Stimulated activated memory B cell treated with anti-CD40 and anti-IgM and Interleukin-4, amounts not matched to agents 10 μg/mL and 1 μg/mL and 100 μg/mL, for 72 hours (primary cell): ENCODE measurements around the gene APBA2.

Source experiments
- ATAC-seq: fragments of 150-1000 bp; cut with Tn5 transposase; 2 replicates; pipeline ENCODE4 v1.10.0; 2021
- H3K27ac Mint-ChIP-seq: one replicate; pipeline ENCODE4 v1.8.0; 2022; ENCODE audit warnings: mild to moderate bottlenecking, mixed read lengths
- H3K27me3 Mint-ChIP-seq: one replicate; pipeline ENCODE4 v1.8.0; 2022; ENCODE audit warnings: mixed read lengths
- H3K36me3 Mint-ChIP-seq: one replicate; pipeline ENCODE4 v1.8.0; 2022; ENCODE audit warnings: mixed read lengths
- H3K4me1 Mint-ChIP-seq: one replicate; pipeline ENCODE4 v1.8.0; 2022; ENCODE audit warnings: mixed read lengths
- H3K4me3 Mint-ChIP-seq: one replicate; pipeline ENCODE4 v1.8.0; 2022; ENCODE audit warnings: mild to moderate bottlenecking, moderate library complexity, mixed read lengths
- H3K9me3 Mint-ChIP-seq: one replicate; pipeline ENCODE4 v1.8.0; 2022; ENCODE audit warnings: mixed read lengths

APBA2 gene

GRCh38 chr15:28991236-28992171 lies 105.7 kb downstream of the APBA2 start:
- peaks cover 24% of the 10 kb centered on the region for H3K27me3 Mint-ChIP-seq
- no peak overlapping the region for H3K4me3 Mint-ChIP-seq
- H3K9me3 Mint-ChIP-seq: peaks cover 4% of the 10 kb centered on the region
- no peak overlapping the region for H3K27ac Mint-ChIP-seq
- no peaks in the 10 kb centered on the region for H3K4me1 Mint-ChIP-seq
- no peaks in the 10 kb centered on the region for H3K36me3 Mint-ChIP-seq
- ATAC-seq: no peak

DNA sequence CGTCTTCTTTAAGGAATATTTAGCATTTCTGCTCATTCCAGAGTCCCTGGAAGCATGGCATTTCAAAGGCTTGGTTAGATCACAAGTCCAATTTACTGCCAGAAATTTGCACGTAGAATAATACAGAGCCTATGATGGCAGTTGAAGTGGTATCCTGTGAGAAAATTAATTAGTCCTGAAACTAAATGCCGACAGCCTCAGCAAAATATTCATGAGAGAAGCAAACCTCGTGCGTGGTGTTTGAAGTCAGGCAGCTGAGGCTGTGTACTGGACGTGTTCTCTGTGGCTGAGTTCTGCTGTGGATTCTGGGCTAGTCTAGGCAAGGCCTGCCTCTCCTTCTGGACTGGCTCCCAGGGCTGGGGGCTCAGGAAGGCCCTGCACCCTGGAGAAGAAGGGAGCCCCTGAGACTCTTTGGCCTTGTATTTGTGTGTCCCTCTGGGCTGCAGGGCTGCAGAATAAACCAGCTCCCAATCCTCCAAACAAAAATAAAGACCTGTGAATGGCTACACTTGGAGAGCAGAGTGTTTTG lies 106.6 kb downstream of the APBA2 start:
- Mint-ChIP-seq H3K36me3 (no peaks in the 10 kb centered on the region), H3K27me3 (peaks cover 24% of the 10 kb centered on the region), H3K4me3 (no peak overlapping the region), H3K27ac (no peak overlapping the region), H3K4me1 (no peaks in the 10 kb centered on the region), H3K9me3 (no peaks in the 10 kb centered on the region)
- ATAC-seq: no peak

- Mint-ChIP-seq H3K27ac (no peak overlapping the region), H3K9me3 (no peaks in the 10 kb centered on the region), H3K4me3 (no peak overlapping the region), H3K36me3 (no peaks in the 10 kb centered on the region), H3K4me1 (no peaks in the 10 kb centered on the region), H3K27me3 (peaks cover 24% of the 10 kb centered on the region)
- ATAC-seq: no peak
Observed at GRCh38 chr15:28993051-28993719, 107.4 kb downstream of the APBA2 start.

DNA sequence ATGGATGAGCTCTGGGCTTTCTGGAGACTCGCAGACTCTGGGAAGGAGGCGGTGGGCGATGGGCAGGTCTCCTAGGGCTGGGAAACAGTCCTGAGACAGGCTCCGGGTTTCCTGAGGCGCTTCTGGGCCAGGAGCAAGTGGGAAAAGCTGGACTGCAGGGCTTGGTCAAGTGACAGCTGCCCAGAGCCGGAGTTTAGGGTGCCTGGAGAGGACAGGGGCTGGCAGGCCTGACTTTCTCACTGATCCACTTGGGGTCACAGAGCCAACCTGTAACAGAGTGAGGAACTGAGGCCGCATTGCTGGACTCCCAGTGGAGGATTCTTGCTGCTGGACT lies 107.9 kb downstream of the APBA2 start:
- no peak overlapping the region for H3K4me3 Mint-ChIP-seq
- H3K36me3 Mint-ChIP-seq: no peaks in the 10 kb centered on the region
- no peak overlapping the region for H3K27ac Mint-ChIP-seq
- ATAC-seq: no peak
- H3K27me3 Mint-ChIP-seq: peaks cover 24% of the 10 kb centered on the region
- no peaks in the 10 kb centered on the region for H3K4me1 Mint-ChIP-seq
- no peaks in the 10 kb centered on the region for H3K9me3 Mint-ChIP-seq

DNA sequence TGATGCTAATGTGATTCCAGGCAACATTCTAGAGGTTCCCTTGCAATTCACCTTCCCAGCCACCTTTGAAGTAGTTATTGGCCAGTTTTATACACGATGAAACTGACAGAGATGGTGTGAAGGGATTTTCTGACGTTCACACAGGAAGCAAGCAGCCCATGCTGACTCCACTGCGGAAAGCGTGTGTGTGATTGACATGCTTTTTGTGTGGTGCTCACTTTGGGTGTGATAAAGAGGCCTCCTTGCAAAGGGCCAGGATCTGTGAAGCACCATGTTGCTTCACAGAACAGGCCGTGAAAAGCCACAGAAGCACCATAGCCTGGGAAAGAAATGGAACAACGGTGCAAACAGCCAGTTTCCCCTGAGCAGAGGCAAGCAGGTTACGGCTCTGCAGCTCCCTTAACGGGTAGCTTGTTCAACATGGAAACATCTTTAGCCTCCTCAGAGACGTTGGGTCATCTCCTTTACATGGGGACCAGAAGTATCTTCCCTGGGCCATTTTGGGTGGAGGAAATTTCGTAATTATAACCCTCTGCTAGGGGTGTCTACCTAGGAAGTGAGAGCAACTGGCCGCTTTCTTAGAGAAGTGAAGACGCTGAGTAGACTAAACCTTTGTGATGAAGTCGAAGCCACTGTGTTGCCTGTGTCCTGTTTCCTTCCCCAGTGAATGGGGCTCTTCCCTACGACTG lies 108.5 kb downstream of the APBA2 start:
- Mint-ChIP-seq H3K4me3 (no peak overlapping the region), H3K4me1 (no peaks in the 10 kb centered on the region), H3K27me3 (peaks cover 24% of the 10 kb centered on the region), H3K27ac (no peak overlapping the region), H3K36me3 (no peaks in the 10 kb centered on the region), H3K9me3 (no peaks in the 10 kb centered on the region)
- no peak for ATAC-seq

DNA sequence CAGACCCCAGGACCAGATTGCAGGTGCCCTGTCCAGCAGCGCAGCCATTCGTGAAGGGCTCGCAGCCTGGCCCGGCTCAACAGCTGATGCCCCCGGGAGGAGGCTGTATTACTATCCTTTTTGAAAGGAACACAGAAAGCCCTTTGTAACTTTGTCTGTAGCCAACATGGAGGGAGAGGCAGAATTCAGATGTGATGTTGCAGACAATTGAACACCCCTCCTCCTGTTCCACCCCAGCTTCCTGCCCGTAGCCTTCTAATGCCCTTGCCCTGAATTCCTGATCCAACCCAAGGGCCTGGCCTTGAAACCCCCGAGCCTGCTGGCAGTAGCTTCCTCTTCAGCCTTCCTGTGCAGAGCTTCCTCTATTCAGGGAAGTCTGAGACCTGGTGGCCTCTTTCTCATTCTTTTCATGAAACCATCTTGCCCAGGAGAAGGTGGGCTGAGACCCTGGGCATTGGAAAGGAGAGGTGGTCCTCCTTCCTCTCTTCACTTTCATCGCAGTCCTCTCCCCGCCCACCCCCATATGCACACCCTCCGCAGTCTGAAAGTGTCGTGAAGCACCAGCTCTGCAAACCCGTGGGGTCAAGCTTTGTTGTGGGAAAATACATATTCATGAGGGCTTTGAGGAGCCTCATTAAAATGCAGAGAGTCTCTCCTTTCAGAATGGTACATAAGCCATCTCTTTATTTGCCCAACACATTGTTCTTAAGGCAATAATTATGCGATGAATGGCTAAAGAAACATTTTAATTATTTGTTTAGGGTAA lies 109.2 kb downstream of the APBA2 start:
- ATAC-seq: no peak
- Mint-ChIP-seq H3K27ac (no peak overlapping the region), H3K36me3 (no peaks in the 10 kb centered on the region), H3K4me1 (no peaks in the 10 kb centered on the region), H3K4me3 (no peak overlapping the region), H3K27me3 (peaks cover 24% of the 10 kb centered on the region), H3K9me3 (no peaks in the 10 kb centered on the region)

GRCh38 chr15:28995705-28996104 lies 109.9 kb downstream of the APBA2 start:
- H3K27me3 Mint-ChIP-seq: peaks cover 24% of the 10 kb centered on the region
- no peaks in the 10 kb centered on the region for H3K4me1 Mint-ChIP-seq
- H3K36me3 Mint-ChIP-seq: no peaks in the 10 kb centered on the region
- H3K27ac Mint-ChIP-seq: no peak overlapping the region
- H3K9me3 Mint-ChIP-seq: no peaks in the 10 kb centered on the region
- no peak overlapping the region for H3K4me3 Mint-ChIP-seq
- ATAC-seq: no peak

DNA sequence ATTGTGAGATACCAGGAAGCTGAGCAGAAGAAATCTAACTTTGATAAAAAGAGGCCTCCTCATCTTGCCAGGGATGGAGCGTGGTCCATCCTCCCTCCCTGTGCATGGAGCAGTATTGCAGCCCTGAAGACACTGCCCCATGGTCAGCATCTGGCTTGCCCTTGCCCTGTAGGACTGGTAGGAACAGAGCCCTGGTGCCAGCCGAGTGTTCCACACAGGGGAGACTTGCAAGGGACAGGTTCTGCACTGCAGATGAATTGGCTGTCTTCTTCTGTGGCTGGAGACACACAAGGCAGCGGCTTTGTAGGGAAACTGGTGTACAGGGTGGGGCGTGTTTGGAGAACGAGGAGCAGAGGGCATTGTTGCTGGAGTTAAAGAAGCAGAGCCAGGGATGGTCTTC lies 110.5 kb downstream of the APBA2 start:
- H3K4me1 Mint-ChIP-seq: no peaks in the 10 kb centered on the region

GRCh38 chr15:28996953-28997352 lies 111.2 kb downstream of the APBA2 start:
- Mint-ChIP-seq H3K4me3 (no peak overlapping the region), H3K27ac (no peak overlapping the region), H3K36me3 (no peaks in the 10 kb centered on the region), H3K9me3 (no peaks in the 10 kb centered on the region), H3K4me1 (no peaks in the 10 kb centered on the region), H3K27me3 (peaks cover 16% of the 10 kb centered on the region)
- no peak for ATAC-seq

More for the DNA sequence above, 110.5 kb downstream of the APBA2 start:
- ATAC-seq: no peak
- H3K36me3 Mint-ChIP-seq: no peaks in the 10 kb centered on the region
- H3K9me3 Mint-ChIP-seq: no peaks in the 10 kb centered on the region
- H3K27me3 Mint-ChIP-seq: peaks cover 23% of the 10 kb centered on the region
- no peak overlapping the region for H3K27ac Mint-ChIP-seq
- H3K4me3 Mint-ChIP-seq: no peak overlapping the region

DNA sequence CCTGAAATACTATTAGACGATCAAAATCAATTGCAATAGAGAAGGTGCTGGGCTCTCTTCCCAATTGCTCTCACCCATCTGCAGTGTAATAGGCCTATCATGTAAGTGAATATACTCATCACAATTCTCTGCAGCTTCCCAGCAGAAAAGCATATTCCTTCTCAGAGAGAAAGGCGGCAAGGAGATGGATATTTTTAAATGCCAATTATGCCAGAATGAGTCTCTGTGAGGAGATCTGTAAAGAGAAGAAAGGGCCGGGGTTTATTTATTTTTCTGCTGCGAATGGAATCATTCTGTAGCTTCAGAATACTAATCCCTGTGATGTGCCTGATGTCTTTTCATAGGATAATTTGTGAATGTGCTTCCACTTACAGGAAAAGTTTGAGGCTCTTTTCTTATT lies 112.0 kb downstream of the APBA2 start:
- H3K4me1 Mint-ChIP-seq: no peaks in the 10 kb centered on the region
- no peak for ATAC-seq
- no peaks in the 10 kb centered on the region for H3K36me3 Mint-ChIP-seq
- H3K27me3 Mint-ChIP-seq: peaks cover 8% of the 10 kb centered on the region
- no peak overlapping the region for H3K27ac Mint-ChIP-seq
- no peak overlapping the region for H3K4me3 Mint-ChIP-seq
- no peaks in the 10 kb centered on the region for H3K9me3 Mint-ChIP-seq

DNA sequence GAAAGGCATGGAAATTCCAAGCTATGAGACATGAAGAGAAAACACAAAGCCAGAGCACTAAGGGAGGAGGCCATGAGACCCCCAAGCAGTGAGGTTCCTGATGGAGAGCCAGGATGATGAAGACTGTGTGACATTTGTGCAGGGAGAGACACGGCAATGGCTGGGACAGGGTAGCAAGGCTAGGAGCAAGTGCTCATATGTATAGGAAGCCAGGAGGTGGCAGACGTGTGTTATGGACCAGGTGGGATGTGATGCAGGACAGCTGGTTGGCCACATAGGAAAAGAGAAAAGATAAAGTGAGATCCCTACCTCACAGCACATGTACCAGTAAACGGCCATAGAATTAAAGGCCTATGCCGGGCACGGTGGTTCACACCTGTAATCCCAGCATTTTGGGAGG lies 112.7 kb downstream of the APBA2 start:
- Mint-ChIP-seq H3K4me1 (no peaks in the 10 kb centered on the region), H3K27ac (no peak overlapping the region), H3K4me3 (no peak overlapping the region), H3K27me3 (peaks cover under 1% of the 10 kb centered on the region), H3K9me3 (no peaks in the 10 kb centered on the region), H3K36me3 (no peaks in the 10 kb centered on the region)
- no peak for ATAC-seq

DNA sequence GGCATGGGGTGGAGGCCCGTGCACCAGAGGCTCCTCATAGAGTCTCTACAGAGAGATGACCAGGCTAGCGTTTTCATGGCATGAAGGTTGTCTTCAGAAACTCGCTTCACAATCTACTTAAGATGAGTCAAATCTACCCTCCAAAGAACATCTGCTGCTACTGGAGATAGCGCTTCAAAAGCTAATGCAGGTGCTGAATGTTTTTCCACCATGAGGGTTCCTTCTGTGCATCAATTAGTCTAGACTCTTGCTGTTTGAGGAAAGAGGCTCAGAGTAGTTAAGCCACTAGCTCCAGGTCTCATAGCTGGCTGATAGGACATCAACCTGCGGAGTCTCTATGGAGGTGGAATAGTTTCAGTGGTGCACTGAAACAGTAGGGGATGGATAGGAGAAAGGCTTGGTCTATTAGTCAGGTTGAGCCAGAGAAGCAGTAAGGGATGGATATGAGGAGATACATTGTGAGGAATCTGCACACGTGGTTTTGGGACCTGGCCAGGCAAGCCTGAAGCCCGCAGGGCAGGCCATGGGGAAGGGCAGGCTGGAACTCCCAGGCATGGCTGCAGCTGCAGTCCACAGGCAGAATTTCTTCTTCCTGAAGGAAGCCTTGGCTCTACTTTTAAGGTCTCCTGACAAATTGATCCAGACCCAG lies 117.5 kb downstream of the APBA2 start:
- Mint-ChIP-seq H3K4me1 (no peaks in the 10 kb centered on the region), H3K36me3 (no peaks in the 10 kb centered on the region), H3K4me3 (no peak overlapping the region), H3K27ac (no peak overlapping the region), H3K27me3 (no peaks in the 10 kb centered on the region), H3K9me3 (peaks cover 8% of the 10 kb centered on the region)
- no peak for ATAC-seq

DNA sequence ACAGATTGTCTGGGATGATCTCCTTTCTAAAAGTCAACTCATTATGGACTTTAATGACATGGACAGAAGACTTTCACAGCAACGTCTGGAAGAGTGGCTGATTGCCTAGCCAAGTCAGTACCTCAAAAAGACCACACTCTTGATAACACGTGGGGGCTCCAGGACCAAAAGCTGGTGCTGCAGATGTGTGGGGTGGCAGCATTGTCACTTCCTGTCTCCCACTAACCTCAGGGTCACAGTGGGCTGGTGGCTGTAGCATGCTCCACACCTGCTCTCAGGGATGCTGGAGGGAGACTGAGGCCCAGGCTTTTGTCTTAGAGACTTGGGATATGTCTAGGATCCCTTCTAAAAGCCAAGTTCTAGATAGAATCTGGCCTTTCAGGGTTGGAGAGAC lies 118.1 kb downstream of the APBA2 start:
- no peak for ATAC-seq
- H3K4me1 Mint-ChIP-seq: no peaks in the 10 kb centered on the region
- no peak overlapping the region for H3K27ac Mint-ChIP-seq
- H3K27me3 Mint-ChIP-seq: no peaks in the 10 kb centered on the region
- no peak overlapping the region for H3K4me3 Mint-ChIP-seq
- H3K36me3 Mint-ChIP-seq: no peaks in the 10 kb centered on the region
- H3K9me3 Mint-ChIP-seq: peaks cover 8% of the 10 kb centered on the region

DNA sequence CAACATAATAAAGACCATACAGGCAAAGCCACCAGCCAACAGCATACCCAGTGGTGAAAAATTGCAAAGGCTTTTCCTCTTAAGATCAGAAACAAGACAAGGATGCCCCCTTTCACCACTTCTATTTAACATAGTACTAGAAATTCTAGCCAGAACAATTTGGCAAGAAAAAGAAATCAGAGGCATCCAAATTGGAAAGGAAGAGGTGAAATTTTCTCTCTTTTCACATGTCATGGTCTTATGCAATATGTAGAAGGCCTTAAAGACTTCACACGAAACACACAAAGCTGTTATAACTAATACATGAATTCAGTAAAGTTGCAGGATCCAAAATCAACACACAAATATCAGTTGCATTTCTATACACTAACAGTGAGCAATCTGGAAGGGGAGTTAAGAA lies 120.2 kb downstream of the APBA2 start:
- Mint-ChIP-seq H3K27me3 (no peaks in the 10 kb centered on the region), H3K4me3 (no peak overlapping the region), H3K9me3 (peaks cover 8% of the 10 kb centered on the region), H3K27ac (no peak overlapping the region), H3K36me3 (no peaks in the 10 kb centered on the region), H3K4me1 (no peaks in the 10 kb centered on the region)
- ATAC-seq: no peak
